RWPE1 (cell line): ENCODE measurements around the gene IGF1R.
A peak's percentile ranks its signal among the peaks of the same experiment; 100 is the strongest.

ENCODE experiments used
- CTCF ChIA-PET: fragments of 350-600 bp; sonication (Branson Sonifier 250); formaldehyde crosslinking; extraction: SDS; loops from one replicate; lab custom pipeline; 2021; lab: Yijun Ruan, JAX
- POLR2A ChIA-PET: fragments of 400-600 bp; formaldehyde crosslinking; extraction: SDS; loops from one replicate; lab custom pipeline; 2020; ENCODE audit warnings: antibody characterized with exemption; ENCODE audit not compliant: low non-redundant PET; lab: Yijun Ruan, JAX
- DNase-seq: peaks from one replicate; pipeline ENCODE4 v3.0.0; 2012; ENCODE audit warnings: low spot score
- H3K27ac ChIP-seq: fragments of 450-650 bp; 2 replicates; pipeline ENCODE4 v1.5.1; 2017
- TF ChIP-seq, protein P1 (sequence below): fragments of 450-650 bp; conservative IDR thresholded peaks from 2 replicates; pipeline ENCODE4 v1.5.1; 2017; ENCODE audit warnings: low read depth, mild to moderate bottlenecking

The IGF1R gene

DNA sequence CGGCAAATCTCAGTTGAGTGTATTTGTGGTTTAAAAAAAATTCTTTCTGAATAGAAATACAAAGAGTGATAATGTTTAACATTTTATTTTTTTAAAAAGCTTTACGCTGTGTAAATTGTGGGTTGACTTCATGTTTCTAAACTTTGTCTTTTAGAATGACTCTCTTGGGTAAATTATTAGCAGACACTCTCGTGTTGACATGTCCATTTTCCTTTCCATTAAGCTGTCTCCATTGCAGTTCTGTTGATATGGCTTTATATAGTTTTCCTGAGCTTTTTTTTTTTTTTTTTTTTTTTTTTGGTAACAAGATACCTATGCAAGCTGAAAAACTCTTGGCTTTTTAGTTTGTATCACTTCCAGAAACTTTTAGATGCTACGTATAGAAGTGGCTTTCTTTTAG is 92.6 kb downstream of the IGF1R start:
- ChIA-PET CTCF (interaction anchor here (0.5 kb wide), 1 partner anchor 163 kb away, joined by 3 read pairs; no protein-coding TSS in a partner anchor), POLR2A (no interaction called here)
- H3K27ac ChIP-seq, result no peak overlapping the region
- TF ChIP-seq, protein P1, sequence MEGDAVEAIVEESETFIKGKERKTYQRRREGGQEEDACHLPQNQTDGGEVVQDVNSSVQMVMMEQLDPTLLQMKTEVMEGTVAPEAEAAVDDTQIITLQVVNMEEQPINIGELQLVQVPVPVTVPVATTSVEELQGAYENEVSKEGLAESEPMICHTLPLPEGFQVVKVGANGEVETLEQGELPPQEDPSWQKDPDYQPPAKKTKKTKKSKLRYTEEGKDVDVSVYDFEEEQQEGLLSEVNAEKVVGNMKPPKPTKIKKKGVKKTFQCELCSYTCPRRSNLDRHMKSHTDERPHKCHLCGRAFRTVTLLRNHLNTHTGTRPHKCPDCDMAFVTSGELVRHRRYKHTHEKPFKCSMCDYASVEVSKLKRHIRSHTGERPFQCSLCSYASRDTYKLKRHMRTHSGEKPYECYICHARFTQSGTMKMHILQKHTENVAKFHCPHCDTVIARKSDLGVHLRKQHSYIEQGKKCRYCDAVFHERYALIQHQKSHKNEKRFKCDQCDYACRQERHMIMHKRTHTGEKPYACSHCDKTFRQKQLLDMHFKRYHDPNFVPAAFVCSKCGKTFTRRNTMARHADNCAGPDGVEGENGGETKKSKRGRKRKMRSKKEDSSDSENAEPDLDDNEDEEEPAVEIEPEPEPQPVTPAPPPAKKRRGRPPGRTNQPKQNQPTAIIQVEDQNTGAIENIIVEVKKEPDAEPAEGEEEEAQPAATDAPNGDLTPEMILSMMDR, result no peak
- no peak for DNase-seq

DNA sequence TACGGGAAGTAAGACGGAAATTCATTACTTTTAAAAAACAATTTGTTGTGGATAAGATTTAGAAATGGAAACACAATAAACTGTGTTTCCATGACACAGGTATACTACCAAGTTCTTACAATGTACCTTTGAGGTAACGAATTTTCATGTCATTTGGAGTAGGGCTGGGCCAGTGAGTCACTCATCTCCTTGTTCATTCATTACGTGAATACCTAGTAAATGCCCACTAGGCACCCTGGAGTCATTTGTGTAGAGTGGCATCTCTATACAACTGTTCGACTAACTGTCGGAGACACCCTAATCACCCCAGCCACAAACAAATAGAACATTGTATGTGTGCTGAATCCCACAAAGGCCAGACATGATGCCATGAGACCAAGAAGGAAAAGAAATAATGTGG is 94.8 kb downstream of the IGF1R start:
- no peak for DNase-seq
- TF ChIP-seq, protein P1, result no peak
- ChIA-PET POLR2A (no interaction called here), CTCF (no interaction called here)
- no peak overlapping the region for H3K27ac ChIP-seq

DNA sequence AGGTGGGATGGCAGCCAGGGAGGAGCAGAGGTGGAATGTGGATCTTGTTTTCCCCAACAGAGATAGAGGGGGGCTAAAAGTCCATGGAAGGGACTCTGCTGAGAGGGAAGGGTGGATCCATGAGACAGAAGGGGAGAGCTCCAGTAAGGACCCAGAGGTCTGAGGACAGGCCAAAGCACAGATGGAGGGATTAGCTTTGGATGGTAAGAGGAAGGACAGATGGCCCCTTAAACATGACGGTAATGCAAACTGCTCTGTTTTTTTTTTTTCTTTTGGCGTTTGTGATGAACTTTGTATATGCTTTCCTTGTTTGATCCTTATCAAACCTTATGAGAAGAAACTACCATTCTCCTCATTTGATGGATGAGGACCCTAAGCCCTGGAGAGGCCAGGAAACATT is 96.2 kb downstream of the IGF1R start:
- ChIA-PET POLR2A (no interaction called here), CTCF (interaction anchor here (1.0 kb wide), 1 partner anchor 35 kb away, joined by 3 read pairs; no protein-coding TSS in a partner anchor)
- DNase-seq, result no peak

DNA sequence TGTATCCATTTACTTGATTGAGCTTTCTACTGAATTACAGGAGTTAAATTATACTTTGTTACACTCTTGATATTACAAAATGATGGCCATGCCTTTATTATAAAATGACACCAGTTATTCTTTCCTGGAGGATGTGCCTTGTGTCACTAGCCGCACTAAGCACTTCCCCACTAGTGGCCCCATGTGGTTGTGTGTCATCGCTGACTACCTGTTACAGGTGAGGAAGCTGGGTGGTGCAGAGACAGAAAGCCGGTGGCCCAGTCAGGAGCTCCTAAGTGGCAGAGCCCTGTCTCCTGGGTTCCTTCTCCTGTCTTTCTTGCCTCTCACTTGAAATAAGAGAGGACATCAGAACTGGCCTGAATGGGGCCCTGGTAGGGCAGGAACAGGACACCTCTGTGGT is 96.8 kb downstream of the IGF1R start:
- TF ChIP-seq, protein P1, result no peak
- no peak overlapping the region for H3K27ac ChIP-seq
- no peak for DNase-seq
- ChIA-PET POLR2A (no interaction called here), CTCF (no interaction called here)

More for the DNA sequence above, 96.2 kb downstream of the IGF1R start:
- no peak overlapping the region for H3K27ac ChIP-seq
- TF ChIP-seq, protein P1, result no peak

DNA sequence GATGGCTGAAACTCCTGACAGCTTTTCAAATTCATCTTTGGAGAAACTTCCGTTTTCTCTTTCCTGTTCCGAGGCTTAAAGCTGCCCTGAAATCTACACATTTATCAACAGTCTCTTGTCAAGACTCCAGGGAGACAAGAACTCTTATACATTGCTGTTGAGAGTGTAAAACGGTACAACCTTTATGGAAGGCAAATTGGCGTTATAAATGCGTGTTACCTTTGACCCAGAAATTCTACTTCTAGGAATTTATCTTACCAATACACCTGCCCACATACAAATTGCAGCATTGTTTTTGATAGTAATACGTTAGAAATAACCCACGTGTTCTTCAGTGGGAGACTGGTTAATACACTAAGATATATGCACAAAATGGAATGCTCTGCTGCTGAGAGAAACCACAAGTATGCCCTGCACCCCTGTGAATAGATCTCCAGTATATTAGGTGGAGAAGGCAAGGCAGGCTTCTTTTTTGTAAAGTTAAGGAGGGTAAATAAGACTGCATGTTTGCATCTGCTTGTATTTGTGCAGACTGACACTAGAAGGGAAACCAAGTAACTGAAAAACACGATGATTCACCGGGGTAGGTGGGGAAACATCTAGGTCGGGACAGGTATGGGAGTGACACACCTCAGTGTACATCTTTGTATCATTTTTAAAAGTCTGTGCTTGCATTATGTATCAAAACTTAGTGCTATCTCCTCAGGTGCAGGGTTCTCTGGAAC is 97.5 kb downstream of the IGF1R start:
- H3K27ac ChIP-seq, result no peak overlapping the region
- CTCF ChIA-PET, result no interaction called here
- TF ChIP-seq, protein P1, result no peak
- peak; percentile 45 for DNase-seq
- POLR2A ChIA-PET, result no interaction called here

DNA sequence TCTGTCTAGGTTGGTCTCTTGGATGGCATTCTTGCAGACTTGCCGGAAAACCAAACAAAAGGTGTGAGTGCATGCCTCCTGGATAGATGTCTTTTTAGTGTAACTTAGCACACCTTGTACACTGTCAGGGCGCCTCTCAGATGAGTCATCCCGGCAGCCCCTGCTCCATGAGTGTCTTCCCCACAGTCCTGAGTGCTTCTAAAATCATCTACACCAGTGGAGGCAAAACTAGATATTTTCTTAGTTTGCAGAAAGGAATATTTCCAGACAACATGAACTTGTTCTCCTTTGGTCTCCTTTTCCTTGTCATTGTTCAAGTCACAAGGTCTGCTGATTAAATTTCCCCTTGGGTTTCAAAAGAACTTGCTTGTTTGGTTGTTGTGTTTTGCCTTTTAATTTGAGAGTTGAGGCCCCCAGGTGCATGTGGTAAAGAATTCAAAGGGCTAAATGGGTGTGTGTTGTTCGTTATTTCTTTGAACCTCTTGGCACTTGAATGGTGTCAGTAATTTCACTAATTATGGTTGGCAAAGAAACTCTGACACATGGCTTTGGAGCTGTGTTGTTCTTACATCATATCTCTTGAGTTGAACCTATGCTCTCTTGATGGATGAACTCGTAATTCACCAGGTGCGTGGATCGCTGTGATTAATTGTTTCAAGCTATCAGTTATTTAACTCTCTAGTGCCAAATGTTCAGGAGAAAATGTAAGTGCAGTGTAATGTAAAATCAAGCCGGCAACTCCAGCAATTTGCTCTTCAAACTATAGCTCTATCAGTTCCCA is 98.2 kb downstream of the IGF1R start:
- CTCF ChIA-PET, result interaction anchor here (0.7 to 0.8 kb wide), 2 partner anchors 30 to 165 kb away, joined by 3 read pairs; no protein-coding TSS in a partner anchor
- H3K27ac ChIP-seq, result no peak overlapping the region
- POLR2A ChIA-PET, result no interaction called here
- no peak for DNase-seq
- TF ChIP-seq, protein P1, result no peak
